ENCODE results near the gene NDRG2.
"Not testable (repeated sequence)": the region's sequence is repeated elsewhere in the genome, so short reads cannot be mapped to it uniquely, and the experiment has no call there.

Gene NDRG2

DNA sequence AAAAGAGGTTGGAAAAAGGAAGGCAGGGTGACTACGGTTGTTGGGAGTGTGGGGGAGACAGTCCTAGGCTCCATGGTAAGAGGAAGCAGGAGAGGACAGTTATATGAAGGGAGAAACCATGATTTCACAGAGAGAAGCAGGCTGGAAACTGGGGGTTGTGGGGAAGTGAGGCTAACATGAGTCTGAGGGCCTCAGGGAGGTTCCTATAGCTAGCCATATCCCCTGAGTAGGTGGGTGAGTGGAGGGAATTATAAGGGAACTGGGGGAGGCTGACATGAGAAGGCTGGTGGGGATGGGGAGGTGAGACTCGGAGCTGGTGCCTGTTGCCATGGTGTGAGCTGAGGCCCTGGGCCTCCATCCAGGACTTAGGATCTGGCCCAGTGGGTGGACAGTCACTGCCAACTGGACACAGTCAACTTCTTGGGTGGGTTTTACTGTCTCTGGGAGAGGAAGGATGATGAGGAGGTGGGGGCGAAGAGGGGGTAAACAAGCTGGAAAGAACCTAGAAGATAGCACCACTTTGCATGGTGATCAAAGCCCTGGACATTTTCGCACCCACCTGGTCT is 8.4 kb upstream of the NDRG2 start:
- no peak for DNase-seq

DNA sequence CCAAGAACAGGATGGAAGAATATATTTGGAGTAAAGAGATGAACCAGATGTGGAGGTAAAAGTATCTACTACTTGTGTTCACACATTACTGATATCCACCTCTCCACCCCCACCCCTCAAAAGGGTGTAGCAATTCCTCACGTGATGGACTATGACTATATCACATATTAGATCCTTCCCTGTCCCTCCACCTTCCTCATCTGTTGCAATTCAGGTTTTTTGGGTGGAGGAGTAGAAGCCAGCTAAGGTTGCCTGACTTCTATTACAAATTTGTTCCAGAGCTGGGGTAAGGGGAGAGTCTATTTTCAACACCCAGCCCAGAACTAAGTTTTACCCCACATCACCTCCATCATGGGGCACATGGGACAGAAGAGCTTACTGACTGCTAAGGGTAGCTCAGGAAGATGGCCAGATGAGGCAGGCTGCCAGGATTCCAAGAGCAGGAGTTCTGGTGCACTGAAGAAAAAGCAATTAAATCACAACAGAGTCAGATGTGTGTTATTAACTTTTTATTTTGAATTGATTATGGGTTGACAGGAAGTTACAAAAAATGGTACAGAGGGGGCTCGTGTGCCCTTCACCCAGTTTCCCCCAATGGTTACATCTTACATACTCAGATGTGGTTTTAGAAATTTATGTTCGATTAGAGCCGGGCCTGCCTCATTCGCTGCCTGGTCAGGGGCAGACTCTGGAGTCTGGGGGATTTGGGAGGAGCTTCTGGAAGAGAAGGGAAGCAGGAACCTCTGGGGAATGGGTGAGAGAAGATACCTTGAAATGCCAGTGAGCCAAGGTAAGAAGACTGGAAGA is 7.7 kb upstream of the NDRG2 start:
- DNase-seq, result no peak

DNA sequence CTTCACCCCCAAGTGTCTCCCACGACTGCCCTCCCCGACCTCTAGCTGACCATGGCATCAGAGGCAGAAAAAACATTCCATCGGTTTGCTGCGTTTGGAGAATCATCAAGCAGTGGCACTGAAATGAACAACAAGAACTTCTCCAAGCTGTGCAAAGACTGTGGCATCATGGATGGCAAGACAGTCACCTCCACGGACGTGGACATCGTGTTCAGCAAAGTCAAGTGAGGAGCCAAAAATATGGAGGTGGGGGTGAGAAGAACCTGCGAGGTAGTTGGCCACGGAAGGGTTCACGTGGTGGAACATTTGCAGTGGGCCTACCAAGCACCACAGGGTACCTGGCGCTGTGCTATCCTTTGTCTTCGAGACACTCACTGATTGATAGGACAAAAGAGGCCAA is 5.7 kb upstream of the NDRG2 start:
- no peak for DNase-seq

DNA sequence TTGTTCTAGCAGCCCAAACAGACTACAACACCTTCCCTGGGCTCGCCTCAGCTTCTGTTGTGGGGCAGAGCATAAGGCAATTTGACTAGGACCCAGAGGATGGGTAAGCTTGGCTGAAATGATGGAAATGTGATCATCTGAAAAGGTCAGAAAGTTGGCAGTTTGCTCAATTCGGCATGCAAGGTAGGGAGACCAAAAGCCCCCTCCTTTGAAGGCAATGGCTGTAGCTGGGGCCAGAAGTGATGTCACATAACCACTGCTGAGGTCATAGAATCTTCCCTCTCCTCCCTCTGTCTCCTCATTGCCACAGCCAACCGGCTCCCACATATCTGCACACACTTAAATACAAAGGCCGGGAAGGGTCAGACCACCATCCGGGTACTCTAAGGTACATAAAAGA is 5.1 kb upstream of the NDRG2 start, which contains the start of gene TPPP2:
Gene TPPP2 (plus strand): TSS at position 301 of the 400 bp plus-strand sequence. CDS start 365 bp downstream, outside the sequence.
- DNase-seq, result no peak

DNA sequence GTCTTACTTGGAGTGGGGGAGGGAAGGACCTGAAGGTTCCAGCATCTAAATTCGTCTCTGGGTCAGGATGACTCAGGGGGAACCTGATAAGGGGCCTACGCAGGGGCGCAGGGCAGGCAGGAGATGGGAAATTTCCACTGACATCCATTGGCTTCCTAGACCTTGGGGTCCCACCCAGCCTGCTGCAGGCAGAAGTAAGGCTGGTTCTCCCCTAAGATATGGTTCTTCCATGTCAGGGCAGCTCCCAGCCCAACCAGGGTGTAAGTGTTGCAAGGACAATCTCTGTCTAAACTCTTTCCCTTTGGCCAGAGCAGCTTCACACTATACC is 2.1 kb upstream of the NDRG2 start:
- DNase-seq, result no peak

DNA sequence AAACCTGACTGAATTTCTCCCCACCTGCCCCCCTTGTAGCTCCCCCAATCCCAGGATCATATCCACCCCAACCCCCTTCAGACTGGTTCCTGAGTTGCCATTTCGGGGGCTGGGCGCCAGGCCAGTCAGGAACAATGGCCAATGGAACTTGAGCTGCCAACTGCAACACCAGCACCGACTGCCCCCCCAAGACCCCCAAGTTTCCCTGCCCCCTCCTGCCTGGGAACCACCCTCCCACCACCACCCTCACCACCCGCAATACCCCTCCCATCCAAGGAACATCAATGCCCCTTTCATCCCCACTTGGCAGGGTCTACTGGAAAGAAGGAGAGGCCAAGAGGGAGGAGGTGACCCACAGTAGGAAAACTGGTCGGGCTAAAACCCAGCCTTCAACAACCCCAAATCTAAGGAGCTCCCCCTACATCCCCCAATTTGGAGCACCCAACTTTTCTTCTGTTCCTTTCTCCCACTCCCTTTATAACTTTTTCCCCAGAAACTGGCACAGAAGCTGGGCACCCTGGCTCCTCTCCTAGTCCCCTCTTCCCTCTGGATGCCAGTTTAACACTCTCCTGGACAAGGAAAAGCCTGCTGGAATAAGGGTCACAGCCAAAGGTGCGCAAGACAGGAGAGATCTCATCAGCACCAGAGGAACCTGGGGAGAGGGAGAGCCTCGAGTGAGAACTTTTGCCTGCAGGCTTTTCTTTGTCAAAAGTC is 1.6 kb upstream of the NDRG2 start:
- DNase-seq, result no peak

DNA sequence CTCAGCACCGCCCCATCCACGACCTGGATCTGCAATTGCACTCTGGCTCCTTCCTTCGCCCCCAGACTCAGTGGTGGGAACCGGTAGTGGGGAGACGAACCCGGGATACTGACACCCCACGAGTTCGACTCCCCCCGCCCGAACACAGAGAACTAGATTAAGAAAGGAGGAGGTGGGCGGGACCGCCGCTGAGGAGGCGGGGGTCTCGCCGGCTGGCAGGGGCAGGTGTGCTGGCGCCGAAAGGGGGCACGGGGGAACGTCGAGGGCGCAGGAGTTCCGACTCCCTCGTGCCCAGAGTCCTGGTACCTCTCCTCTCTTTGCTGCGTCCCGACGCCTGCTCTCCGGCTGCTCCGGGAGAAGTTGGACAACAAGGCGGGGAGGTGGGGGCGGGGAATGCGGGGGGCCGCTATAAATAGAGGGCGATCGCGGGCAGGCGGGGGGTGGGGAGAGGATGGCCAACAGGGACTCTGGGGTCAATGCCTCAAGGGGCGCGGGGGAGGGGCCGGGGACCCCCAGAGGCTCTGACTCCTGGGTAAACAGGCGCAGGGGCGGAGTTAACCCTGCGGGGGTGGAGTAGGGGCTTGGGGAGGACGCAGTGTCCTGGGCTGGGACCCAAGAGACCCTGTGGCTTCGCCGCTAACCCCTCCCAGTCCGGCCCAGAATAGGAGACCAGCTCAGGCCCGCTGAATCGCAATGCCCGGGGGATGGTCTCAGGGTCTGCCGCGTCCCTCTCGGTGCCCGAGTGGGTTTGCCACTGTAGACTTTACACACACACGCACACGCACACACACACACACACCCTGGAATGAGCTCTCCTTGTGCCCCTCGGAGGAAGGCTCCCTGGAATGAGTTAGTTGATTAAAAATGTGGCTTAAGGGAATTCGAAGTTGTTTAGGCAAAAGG is 761 bp upstream of the NDRG2 start:
- no peak for DNase-seq

DNA sequence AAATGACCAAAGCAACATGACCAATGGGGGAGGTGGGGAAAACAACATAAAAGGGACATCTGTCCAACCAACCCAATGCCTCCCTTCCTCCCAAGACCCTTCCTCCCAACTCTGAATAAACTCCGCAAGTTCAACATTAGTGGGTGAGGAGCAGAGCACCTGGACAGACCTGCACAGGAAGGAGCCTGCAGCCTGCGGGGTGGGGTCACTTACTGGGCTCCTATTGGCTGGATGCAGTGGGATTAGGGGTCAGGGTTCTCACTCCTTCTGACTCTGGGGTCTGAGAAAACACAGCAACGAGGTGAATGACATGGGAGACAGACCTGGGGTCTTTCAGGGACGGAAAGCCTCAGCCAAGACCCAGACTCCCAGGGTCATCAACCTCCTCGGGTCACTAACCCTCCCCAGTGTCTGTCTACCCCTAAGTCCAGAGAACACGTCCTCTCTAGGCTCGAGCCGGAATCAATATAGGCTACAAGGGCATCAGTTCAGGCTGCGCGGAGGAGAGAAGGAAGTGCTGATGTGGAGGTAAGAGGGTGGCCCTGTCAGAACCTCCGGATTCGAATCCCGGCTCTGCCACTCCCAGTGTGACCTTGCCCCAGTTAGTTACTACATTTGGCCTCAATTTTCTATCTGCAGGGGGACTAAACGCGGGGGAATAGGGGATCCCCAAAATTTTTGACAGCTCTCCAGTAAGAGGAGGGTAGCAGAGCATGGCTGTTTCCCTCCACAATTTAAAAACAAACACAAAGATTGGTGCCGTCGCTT is 860 bp downstream of the NDRG2 start:
- DNase-seq, result peak in 1 of 2 donors; percentile 27

DNA sequence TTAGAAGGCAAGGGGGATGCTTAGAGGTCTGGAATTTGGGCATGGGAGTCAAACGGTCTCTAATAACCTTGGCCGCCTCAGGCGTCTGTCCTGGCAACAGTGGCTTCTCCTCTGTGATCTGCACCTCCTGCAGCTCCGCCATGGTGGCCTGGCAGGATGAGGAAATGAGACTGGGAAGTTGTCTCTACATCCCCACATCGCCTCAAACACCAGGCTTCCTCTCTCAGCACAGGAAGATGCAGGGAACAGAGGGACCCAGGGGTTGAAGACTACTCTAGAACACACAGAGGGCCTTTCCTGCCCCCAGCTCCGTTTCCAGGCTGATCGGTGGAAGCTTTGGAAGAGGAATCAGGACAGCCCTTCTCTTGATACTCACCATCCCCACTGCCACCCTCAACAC is 1.7 kb downstream of the NDRG2 start:
- no peak for DNase-seq

DNA sequence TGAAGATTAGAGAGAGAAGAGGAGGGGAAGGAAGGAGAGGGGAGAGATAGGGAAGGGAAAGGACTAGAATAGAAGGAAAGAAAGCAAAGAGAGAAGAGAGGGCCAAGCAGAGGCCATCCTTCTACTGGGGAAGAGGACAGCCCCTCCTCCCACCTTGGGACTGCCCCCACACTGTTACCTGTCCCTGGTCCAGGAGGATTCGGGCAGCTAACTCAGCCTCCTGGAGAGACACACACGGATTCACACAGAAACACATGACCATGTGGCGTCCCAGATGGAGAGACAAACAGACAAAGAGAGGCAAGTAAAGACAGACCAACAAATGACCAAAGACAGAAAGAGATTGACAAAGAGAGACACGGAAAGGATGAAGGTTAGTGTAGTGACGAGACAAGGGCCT is 2.2 kb downstream of the NDRG2 start:
- DNase-seq, result no peak

DNA sequence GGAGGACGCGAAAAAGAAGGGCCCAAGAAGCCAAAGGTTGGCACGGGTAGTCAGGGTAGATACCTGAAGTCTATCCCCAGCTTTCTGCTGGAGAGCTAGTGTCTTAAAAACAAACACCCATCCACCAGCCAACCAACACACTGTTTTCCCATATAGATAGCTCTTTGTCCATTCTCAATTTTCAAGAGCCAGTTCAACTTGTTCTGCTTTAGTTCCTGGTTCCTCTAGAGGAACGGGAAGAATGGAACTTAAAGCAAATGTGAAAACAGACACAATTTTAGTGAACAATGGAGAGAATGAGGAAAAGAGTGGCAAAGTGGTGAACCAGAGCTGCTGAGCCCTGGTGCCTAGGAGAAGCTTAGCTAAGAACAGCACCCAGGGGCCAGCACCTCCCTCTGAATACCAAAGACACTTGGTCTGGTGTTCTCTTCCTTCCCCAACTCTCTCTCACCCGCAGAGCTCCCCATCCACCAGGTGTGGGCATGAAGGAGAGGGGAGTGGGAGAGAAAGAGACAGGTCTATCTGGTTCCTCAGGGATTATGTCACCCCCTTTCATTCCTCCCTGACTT is 3.8 kb downstream of the NDRG2 start:
- DNase-seq, result no peak

DNA sequence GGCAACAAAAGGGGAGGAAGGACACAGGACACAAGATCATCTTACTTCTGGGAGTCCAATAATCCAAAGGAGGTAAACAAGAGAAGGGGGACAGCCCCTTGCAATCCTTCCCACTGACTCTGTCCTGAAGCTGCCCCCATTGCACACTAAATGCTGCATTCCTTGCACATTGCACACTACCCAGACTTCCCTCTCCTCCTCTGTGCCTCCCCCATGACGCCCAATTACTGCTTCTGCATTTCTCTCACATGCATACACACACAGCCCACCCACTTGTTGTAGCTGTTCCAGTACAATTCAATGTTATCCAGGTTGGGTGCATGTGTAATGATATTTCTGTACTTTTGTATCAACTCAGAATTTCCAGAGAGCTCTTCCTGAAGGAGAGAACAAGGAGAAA is 5.5 kb downstream of the NDRG2 start:
- no peak for DNase-seq

DNA sequence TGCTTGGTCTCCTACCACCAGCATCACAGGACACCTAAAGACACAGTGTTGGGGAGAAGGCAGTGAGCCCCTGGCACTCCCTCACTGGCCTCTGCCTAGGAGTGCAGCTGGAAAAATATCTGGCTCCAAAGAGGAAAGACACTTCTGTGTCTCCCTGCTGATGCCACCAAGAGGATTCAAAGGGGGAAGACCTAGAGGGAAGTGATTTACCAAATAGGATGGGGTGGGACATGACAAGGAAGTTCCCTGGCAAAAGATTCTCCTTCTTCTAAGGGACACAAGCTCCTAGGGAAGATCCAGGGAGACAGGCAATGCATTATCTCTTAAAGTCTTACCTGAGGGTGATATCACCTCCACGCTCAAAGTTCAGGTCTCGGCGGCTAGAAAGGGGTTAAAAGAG is 6.1 kb downstream of the NDRG2 start:
- no peak for DNase-seq

DNA sequence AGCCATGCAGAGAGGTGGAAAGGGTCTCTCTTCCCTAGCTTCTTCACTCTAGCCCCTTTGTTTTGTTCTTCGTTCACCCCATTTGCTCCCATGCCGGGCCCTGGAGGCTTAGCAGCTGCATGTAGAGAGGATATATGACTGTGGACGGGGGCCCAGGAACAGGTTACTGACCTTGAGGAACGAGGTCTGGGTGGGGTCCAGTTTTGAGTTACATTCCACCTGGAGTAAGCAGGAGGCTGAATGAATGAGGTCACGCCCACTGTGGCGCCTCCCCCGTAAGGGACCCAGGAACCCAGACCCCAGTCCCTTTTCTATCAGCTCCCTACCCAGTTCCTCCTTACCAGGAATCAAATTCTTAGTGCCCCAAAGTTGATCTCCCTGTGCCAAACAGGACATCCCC is 6.6 kb downstream of the NDRG2 start:
- DNase-seq, result no peak

DNA sequence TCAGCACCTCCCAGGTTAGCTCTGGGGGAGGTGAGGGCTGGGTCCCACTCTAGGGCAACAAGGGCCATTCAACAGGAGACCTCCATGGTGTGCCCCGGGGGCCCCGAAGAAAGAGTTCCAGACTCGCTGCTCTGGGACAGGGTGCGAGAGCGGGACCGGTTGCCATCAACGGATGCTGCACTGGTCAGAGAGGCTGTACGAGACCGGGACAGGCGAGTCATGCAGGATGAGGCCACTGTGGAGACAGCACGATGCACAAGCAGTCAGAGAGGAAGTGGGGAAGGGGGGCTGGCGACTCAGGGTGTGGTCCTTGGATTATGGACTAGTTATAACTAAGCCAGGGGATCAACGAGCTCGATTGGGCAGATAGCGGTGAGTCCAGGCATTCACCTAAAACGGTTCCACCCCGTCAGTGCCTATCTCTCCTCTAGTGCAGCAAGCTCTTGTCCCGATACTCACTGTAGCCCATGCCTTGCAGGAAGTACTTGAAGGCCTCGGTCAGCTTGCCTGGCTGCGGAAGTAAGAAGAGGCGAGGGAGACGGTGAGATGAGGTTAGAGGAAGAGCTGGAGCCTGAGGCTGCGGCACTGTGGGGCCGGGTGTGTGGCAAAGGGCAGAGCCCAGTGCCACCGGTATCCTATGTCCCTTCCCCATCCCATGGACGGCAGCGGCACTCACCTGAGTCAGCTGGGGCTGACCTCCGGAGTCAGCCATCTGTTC is 7.2 kb downstream of the NDRG2 start:
- DNase-seq, result no peak

DNA sequence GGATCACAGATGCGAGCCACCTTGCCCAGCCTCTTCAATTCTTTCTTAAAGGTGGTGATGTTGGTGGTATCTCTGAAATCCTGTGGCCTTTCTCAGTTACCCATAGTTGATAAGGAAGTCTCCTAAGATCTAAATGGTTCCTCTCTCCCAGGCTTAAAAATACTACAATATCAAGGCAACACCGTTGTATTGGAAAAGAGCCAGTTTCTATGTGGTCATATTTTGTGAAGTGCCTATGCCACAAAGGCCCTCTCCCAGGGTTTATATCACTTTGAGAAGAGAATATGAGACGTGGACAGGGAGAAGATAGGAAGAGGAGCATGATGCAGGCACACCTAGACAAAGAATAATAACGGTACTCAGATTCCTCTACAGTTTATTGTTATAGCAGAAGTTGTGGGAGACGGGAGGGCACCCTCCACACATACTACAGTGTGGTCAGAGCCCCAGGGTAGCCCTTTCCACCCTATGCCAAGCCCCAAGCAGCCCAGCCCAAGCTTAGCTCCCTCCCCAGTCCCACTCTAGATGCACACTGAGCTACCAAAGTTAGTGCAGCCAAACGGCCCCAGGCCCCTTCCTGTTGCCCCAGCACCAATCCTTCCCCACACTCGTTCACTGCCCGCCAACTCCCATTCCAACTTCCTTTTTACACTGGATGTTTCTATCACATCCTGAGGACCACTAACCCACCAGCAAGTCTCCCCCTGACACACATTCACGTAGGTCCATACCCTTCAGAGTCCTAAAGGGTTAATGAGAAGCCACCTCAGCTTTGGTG is 8.3 kb downstream of the NDRG2 start:
- DNase-seq, result no peak

DNA sequence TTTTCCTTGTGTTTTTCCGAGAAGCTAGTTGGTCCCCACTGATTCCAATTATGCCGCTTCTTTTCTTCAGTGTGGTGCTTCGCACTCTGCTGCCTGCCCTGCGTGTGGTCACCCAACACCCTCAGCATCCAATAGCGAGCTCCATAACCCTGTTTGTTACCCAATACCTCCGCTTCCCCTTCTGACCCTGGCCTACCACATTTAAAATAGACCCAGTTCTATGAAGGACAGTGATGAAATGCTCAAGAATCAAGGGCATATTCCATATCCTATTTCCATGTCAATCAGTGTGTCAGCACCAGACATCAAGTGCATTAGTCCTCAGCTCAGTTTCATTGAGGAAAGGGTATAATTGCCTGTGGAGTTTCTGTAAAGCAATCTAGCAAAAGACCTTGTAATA is 9.5 kb downstream of the NDRG2 start:
- DNase-seq, result no peak

DNA sequence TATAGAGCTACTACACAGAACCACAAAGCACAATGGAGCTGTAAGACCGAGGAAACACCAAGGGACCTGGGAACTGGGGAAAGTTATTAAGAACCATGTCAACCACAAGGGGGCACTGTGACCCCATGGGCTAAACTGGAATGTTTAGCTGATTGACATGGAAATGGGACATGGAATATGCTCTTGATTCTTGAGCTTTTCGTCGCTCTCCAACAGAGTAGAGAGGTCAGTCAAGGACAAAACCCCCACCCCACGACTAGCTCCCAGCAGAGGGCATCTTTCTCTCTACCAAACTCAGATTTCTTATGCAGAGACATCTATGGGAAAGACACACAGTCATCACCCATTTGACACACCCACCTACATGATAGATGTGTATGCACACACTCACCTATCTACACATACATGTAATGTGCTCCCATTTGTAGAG is 10.1 kb downstream of the NDRG2 start:
- peak; percentile 73 to 85 for DNase-seq

DNA sequence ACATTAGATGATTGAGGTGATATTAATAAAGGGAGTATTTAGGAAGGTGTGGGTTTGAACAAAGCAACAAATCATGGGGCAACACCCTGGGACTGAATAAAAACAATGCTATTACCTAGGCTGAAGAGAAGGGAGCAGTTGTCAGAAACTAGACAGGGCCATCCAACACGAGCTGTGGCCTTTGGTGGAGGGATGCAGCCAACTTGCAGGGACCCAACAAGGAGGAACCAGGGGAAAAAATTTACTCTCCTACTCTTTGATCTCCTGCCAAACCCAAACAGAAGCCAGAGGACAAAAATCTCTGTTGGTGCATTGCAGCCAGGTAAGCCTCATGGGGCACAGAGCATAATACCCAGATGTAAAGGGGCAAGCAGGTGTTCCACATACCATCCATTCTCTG is 13.7 kb downstream of the NDRG2 start:
- no peak for DNase-seq

DNA sequence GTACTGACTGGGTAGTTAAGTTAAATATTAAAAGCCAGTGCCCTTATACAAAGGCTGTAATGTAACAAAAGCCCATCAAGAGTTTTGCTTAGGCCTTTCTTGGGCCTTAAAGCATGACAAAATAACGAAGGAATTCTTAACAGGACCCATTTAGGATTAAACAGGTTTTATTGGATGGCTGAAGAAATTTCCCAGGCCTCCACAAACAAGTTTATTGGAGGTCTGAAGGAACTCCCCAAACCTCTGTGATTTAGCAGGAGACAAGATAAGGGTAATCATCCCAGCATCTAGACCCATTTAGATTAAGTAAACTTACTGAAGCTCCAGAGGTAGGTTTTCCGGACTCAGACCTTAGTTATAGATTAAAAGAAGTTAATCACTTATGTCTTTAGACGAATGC is 15.1 kb downstream of the NDRG2 start:
- not testable (repeated sequence) for DNase-seq

All from CD4-positive, alpha-beta T cell treated with Interferon alpha-2 for 1 hour (primary cell).